GM12865 (cell line): ENCODE results near the gene ERF.

Experiments used
- DNase-seq: peaks from one replicate; pipeline ENCODE4 v3.0.0; 2010; ENCODE audit warnings: low read depth
- H3K4me3 ChIP-seq: 2 replicates; pipeline ENCODE4 v1.5.1; 2011; ENCODE audit warnings: mild to moderate bottlenecking, low read depth, low read length, control low read depth
- TF ChIP-seq, protein P1 (sequence below): IDR thresholded peaks from 2 replicates; pipeline ENCODE4 v1.5.1; 2011; ENCODE audit warnings: low read length, control low read depth, low read depth, inconsistent platforms; ENCODE audit not compliant: insufficient read depth; ENCODE audit errors: missing control alignments

Gene ERF

DNA sequence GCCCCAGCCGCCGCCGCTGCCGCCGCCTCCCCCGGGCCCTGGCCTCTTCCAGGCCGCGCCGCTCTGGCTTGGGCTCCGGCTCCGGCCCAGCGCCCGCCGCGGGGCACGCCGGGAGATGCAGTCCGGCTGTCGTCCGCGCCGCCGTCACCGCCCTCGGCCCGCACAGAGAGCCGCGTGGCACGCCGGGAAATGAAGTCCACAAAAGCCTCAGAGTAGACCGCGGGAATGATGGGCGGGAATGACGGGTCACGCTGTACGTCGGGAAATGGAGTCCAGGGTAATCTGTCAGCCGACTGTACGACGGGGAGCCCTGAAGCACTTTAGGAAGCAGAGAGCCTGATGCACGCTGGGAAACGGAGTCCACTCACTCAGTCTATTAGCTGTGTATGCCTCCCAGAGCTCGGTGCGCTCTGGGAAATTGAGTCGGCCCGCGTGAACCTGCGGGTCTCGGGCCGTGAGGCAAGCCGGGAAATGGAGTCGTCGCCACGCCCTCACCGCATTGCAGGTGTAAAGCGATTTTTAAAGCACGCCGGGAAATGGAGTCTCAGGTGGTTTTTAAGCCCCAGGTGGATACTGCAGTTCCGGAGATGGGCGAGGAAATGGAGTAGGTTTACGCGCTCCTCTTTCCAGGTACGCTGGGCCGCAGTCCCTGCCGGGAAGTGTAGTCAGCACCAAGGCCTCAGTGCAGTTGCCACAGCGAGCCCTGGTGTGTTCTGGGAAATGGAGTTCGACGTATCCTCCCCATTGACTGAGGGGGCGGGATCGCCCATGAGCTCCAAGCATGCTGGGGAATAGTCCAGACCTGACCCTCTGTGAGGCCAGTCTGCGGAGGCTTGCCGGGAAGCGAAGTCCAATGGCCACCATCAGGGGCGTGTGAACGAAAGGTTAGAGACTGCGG lies 12.2 kb downstream of the ERF start, which contains the start of gene GSK3A:
GSK3A (minus strand) TSS at position 91 of the 898 bp plus-strand sequence. CDS start 137 bp downstream, outside the sequence.
- TF ChIP-seq, protein P1, sequence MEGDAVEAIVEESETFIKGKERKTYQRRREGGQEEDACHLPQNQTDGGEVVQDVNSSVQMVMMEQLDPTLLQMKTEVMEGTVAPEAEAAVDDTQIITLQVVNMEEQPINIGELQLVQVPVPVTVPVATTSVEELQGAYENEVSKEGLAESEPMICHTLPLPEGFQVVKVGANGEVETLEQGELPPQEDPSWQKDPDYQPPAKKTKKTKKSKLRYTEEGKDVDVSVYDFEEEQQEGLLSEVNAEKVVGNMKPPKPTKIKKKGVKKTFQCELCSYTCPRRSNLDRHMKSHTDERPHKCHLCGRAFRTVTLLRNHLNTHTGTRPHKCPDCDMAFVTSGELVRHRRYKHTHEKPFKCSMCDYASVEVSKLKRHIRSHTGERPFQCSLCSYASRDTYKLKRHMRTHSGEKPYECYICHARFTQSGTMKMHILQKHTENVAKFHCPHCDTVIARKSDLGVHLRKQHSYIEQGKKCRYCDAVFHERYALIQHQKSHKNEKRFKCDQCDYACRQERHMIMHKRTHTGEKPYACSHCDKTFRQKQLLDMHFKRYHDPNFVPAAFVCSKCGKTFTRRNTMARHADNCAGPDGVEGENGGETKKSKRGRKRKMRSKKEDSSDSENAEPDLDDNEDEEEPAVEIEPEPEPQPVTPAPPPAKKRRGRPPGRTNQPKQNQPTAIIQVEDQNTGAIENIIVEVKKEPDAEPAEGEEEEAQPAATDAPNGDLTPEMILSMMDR: no peak
- peak within 1 kb of the TSS; percentile 88 for H3K4me3 ChIP-seq
- DNase-seq: peak; percentile 99

DNA sequence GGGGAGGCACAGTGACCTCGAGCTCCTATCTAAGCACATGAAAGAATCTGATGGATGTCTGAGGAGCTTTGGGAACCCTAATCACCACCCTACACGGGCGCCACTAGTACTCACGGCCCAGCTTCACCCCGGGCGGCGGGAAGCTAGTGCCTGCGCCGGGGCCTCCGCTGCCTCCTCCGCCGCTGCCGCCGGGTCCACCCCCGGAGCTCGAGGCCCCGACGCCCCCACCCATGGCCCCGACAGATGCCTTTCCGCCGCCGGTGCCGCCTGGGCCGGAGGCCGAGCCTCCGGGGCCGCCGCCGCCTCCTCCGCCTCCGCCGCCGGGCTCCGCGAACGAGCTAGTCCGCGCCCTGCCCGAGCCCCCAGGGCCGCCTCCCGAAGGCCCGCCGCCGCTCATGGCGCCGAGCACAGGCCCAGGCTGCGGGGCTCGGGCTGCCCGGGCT lies 12.8 kb downstream of the ERF start:
- H3K4me3 ChIP-seq: peak overlapping the region; percentile 67
- no peak for DNase-seq
- TF ChIP-seq, protein P1: no peak

DNA sequence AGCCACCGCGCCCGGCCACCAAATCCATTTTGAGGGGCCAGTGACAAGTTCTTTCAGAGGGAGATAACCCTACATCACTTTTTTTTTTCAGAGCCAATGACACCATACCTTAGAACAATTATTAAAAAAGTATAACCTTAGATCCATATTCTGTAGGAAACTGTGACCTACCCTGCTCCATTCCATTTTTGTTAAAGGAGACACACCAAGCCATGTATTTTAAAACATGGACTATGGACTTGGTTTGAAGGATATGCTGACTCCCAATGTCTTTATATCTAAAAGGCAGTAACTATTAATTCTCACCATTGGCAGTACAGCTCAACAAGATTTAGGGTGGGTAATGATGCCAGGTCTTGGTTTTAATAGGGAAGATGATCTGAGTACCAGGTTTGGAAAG lies 13.6 kb downstream of the ERF start:
- no peak for DNase-seq
- peak overlapping the region; percentile 67 for H3K4me3 ChIP-seq
- TF ChIP-seq, protein P1: no peak

DNA sequence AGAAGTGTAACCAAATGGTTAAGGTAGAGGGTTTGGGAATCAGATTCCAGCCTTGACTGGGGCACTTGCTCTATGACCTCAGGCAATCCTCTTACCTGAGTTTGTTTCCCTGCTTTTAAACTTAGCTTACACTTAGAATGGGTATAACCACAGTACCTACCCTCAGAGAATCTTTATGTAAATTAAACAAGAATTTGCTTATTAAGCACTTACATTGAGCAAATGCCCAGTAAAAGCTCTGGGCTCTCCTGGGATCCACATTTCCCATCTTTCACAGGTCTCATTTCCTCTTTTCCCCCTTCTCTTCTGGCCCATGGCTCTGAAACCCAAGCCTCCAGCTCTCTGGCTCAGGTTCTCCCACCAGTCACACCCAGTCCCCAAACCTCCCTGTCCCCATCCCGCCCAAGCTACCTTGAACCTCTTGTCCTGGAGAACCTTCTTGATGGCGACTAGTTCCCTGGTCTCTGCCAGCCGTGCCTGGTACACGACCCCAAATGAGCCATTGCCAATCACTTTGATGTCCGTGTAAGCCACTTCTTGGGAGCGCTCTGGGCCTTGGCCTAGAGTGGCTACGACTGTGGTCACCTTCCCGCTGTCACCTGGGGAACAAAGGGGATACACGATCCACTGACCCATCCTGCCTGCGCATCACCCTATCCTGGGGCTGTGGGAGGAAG lies 15.2 kb downstream of the ERF start:
- TF ChIP-seq, protein P1: no peak
- no peak overlapping the region for H3K4me3 ChIP-seq

DNA sequence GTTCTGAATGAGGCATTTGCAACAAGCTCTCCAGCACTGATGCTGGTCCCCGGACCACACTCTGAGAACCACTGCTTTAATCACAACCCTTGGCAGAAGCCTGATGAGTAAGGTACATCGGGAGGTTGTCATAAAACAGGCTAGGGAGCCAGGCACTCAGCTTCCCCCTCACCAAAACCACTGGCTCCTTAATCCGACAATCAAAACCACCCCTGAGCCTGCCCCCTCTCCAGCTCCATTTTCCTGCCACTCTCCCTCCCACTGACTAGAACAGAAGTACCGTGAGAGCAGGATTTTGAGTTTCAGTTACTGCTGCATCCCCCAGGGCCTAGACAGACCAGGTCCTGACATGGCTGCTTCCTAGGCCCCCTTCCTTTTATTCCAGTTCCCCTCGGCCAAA lies 19.7 kb downstream of the ERF start:
- DNase-seq: no peak
- H3K4me3 ChIP-seq: no peak overlapping the region
- TF ChIP-seq, protein P1: no peak

More for the DNA sequence above, 15.2 kb downstream of the ERF start:
- no peak for DNase-seq

DNA sequence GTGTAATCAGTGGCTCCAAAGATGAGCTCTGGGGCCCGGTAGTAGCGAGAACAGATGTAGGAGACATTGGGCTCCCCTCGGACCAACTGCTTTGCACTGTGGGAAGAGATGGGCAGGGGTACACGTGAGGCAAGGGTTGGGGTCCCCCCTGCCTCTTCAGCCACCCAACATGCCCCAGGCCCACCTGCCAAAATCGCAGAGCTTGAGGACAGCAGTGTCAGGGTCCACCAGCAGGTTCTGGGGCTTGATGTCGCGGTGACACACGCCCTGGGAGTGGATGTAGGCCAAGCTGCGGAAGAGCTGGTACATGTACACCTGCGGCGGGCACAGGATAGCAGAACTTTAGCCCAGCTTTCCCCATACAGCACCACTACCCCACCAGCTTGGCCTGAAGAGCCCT lies 20.6 kb downstream of the ERF start:
- TF ChIP-seq, protein P1: no peak
- no peak overlapping the region for H3K4me3 ChIP-seq
- DNase-seq: no peak
